Measurements from ENCODE around the gene UBE2E1.

- no peak for TF ChIP-seq CREB1 (CRISPR knock-in tag; IDR thresholded peaks at IDR 0.05; ENCODE audit: low read depth)
- no peak for TF ChIP-seq CTCF (conservative IDR thresholded peaks at IDR 0.05; ENCODE audit: low read depth in 2 of 2)
- TF ChIP-seq POLR2AphosphoS5 (IDR thresholded peaks at IDR 0.05; ENCODE audit: low read depth) = no peak
- no peak for TF ChIP-seq REST (IDR thresholded peaks at IDR 0.05; ENCODE audit: unreplicated experiment)
- TF ChIP-seq JUNB (IDR thresholded peaks at IDR 0.05; ENCODE audit: unreplicated experiment) = no peak
- no peak for TF ChIP-seq NANOG (IDR thresholded peaks at IDR 0.05; ENCODE audit: borderline replicate concordance)
- TF ChIP-seq EZH2 (IDR thresholded peaks at IDR 0.05; ENCODE audit: low read depth, unreplicated experiment) = no peak
- no peak for TF ChIP-seq ETS1 (IDR thresholded peaks at IDR 0.05)
Observed at GRCh38 chr3:23876923-23877322, 71.2 kb downstream of the UBE2E1 start.

All from GM23338 (cell line).